Erythroblast (primary cell): ENCODE data around the gene RASSF5.

Source experiments
- GATA1 ChIP-seq: IDR thresholded peaks from 2 replicates; pipeline ENCODE4 v1.6.1; 2011; ENCODE audit warnings: low read depth, mild to moderate bottlenecking, control low read depth, low read length, moderate library complexity
- POLR2A ChIP-seq: IDR thresholded peaks from 2 replicates; pipeline ENCODE4 v1.6.1; 2011; ENCODE audit warnings: mild to moderate bottlenecking, low read length

- TF ChIP-seq POLR2A (no peak), GATA1 (no peak)
Measured at GRCh38 chr1:206495493-206496046, 11.8 kb upstream of the RASSF5 start.
